ENCODE results near the gene CA11. TPM values are rescaled to one million over a fixed set of nuclear protein-coding genes. Genes with fewer than 3 reads are reported as not detected.

Gene CA11
- total RNA-seq, 1 experiment from 2014 or later, result 10.5 TPM

DNA sequence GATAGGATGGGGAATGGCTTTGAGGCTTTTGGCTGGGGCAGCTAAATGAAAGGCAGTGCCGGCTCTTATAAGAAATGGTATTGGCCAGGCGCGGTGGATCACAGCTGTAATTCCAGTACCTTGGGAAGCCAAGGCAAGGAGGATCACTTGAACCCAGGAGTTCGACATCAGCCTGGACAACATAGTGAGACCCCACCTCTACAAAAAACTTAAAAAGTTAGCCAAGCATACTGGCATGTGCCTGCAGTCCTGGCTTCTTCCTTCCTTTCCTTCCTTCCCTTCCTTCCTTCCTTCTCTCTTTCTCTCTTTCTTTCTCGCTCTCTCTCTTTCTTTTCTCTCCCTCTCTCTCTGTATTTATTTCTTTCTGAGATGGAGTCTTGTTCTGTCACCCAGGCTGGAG is 3.1 kb downstream of the CA11 start:
- H3K9me3 Mint-ChIP-seq (ENCODE audit: unreplicated experiment), result peaks cover 9% of the 10 kb centered on the region

DNA sequence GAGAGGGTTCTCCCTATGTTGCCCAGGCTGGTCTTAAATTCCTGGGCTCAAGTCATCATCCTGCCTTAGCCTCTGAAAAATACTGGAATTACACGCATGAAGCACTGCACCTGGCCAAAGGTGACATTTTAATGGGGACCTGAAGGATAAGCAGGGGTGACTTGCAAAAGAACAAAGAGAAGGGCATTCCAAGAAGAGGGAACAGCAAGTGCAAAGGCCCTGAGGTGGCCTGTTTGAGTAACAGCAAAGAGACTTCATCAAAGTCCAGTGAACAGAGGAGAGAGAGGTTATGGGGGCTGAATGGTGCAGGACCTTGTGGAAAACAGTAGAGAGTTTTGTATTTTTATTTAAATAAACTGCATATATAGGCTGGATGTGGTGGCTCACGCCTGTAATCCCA is 4.1 kb downstream of the CA11 start:
- peaks cover 15% of the 10 kb centered on the region for H3K4me1 ChIP-seq
- Mint-ChIP-seq H3K27me3 (ENCODE audit: insufficient read depth, unreplicated experiment) (no peaks in the 10 kb centered on the region), H3K36me3 (ENCODE audit: insufficient read depth, unreplicated experiment) (peaks cover 23% of the 10 kb centered on the region), H3K9me3 (ENCODE audit: unreplicated experiment) (peaks cover 9% of the 10 kb centered on the region), H3K4me1 (ENCODE audit: low read depth, unreplicated experiment) (peaks cover 25% of the 10 kb centered on the region), H3K27ac (ENCODE audit: unreplicated experiment) (no peak overlapping the region), H3K4me3 (ENCODE audit: unreplicated experiment) (no peak overlapping the region)
- POLR2A ChIA-PET, result no interaction called here
- intact Hi-C loops (cut with micrococcal nuclease; ENCODE audit: unreplicated experiment), result no loop called here
- CTCF ChIA-PET, result interaction anchor here (0.6 kb wide), 1 partner anchor 173 kb away, joined by 3 read pairs; no protein-coding TSS in a partner anchor
- no TSS peak for BruUV-seq (replicated peaks)
- no peak overlapping the region for H3K4me3 ChIP-seq (ENCODE audit: low read depth, low read length)
- no peaks in the 10 kb centered on the region for H3K27me3 ChIP-seq (replicated peaks; ENCODE audit: control insufficient read depth, insufficient read depth, low read length)
- H3K36me3 ChIP-seq (ENCODE audit: control insufficient read depth, insufficient read depth, low read length), result no peaks in the 10 kb centered on the region
- DNase-seq, result no peak
- no peaks in the 10 kb centered on the region for H3K9me3 ChIP-seq
- TF ChIP-seq, protein P1, sequence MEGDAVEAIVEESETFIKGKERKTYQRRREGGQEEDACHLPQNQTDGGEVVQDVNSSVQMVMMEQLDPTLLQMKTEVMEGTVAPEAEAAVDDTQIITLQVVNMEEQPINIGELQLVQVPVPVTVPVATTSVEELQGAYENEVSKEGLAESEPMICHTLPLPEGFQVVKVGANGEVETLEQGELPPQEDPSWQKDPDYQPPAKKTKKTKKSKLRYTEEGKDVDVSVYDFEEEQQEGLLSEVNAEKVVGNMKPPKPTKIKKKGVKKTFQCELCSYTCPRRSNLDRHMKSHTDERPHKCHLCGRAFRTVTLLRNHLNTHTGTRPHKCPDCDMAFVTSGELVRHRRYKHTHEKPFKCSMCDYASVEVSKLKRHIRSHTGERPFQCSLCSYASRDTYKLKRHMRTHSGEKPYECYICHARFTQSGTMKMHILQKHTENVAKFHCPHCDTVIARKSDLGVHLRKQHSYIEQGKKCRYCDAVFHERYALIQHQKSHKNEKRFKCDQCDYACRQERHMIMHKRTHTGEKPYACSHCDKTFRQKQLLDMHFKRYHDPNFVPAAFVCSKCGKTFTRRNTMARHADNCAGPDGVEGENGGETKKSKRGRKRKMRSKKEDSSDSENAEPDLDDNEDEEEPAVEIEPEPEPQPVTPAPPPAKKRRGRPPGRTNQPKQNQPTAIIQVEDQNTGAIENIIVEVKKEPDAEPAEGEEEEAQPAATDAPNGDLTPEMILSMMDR (IDR thresholded peaks at IDR 0.05; ENCODE audit: insufficient read depth in 1 of 2, low read depth in 1 of 2, low read length in 1 of 2, severe bottlenecking in 1 of 2, unreplicated experiment in 1 of 2), result no peak

More for the DNA sequence above, 3.1 kb downstream of the CA11 start:
- TF ChIP-seq, protein P1 (IDR thresholded peaks at IDR 0.05; ENCODE audit: insufficient read depth in 1 of 2, low read depth in 1 of 2, low read length in 1 of 2, severe bottlenecking in 1 of 2, unreplicated experiment in 1 of 2), result no peak
- ChIA-PET CTCF (interaction anchor here (0.6 kb wide), 1 partner anchor 9 kb away, joined by 5 read pairs; no protein-coding TSS in a partner anchor), POLR2A (no interaction called here)
- H3K36me3 ChIP-seq (ENCODE audit: control insufficient read depth, insufficient read depth, low read length), result no peaks in the 10 kb centered on the region
- no peak overlapping the region for H3K4me3 ChIP-seq (ENCODE audit: low read depth, low read length)
- Mint-ChIP-seq H3K4me3 (ENCODE audit: unreplicated experiment) (no peak overlapping the region), H3K36me3 (ENCODE audit: insufficient read depth, unreplicated experiment) (peaks cover 16% of the 10 kb centered on the region), H3K27me3 (ENCODE audit: insufficient read depth, unreplicated experiment) (no peaks in the 10 kb centered on the region), H3K4me1 (ENCODE audit: low read depth, unreplicated experiment) (peaks cover 29% of the 10 kb centered on the region), H3K27ac (ENCODE audit: unreplicated experiment) (no peak overlapping the region)
- BruUV-seq (replicated peaks), result no TSS peak
- H3K9me3 ChIP-seq, result no peaks in the 10 kb centered on the region
- peaks cover 15% of the 10 kb centered on the region for H3K4me1 ChIP-seq
- H3K27me3 ChIP-seq (replicated peaks; ENCODE audit: control insufficient read depth, insufficient read depth, low read length), result no peaks in the 10 kb centered on the region
- no peak for DNase-seq
- intact Hi-C loops (cut with micrococcal nuclease; ENCODE audit: unreplicated experiment), result no loop called here

DNA sequence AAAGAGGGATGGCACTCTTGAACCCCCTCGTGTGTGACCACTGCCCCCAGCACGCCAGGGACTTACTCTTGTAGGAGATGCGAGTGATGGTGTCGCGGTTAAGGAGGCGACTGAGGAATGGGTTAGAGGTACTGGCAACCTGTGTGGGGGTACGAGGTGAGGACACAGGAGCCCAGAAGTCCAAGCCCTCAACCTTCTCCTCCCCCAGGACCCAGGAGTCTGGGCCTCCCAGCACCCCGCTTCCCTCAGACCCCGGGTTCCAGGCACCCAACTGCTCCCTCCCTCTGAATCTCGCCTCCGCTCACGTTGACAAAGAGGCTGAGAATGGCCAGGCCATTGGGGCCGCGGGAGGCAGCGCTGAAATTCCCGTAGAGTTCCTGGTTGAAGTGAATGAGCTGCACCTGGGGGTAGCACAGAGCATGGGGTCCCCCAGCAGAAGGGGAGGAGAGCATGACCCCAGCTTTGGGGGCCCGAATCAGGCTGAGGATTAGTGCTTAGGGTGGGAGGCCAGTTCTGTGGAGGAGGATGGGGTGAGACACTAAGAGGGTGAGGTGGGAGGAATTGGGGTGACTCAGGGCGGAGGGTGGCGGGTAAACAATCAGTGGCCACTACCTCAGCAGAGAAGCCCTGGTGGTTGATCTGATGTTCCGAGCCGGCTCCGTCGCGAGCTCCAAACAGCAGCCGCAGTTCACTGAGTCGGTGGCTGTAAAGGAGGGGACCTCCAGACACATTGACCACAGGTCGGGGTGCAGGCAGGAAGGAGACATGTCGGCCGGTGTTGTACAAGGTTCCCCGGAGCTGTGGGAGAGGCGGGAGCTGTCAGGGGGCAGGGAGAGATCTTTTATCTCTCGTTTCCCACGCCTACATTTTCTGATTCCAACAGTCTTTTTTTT is 6.3 kb downstream of the CA11 start:
- peaks cover 30% of the 10 kb centered on the region for H3K36me3 Mint-ChIP-seq (ENCODE audit: insufficient read depth, unreplicated experiment)
- peaks cover 9% of the 10 kb centered on the region for H3K9me3 Mint-ChIP-seq (ENCODE audit: unreplicated experiment)
- BruUV-seq (replicated peaks), result no TSS peak
- ChIA-PET POLR2A (no interaction called here), CTCF (interaction anchor here (0.5 kb wide), 1 partner anchor 134 kb away, joined by 5 read pairs; no protein-coding TSS in a partner anchor)
- peak in 1 of 2 experiments; percentile 43 for DNase-seq
- intact Hi-C loops (cut with micrococcal nuclease; ENCODE audit: unreplicated experiment), result loop anchor here (5.0 kb wide), 2 partner anchors 198 to 323 kb away; partner anchors contain the start of gene HSD17B14
- Histone ChIP-seq H3K4me3 (ENCODE audit: low read depth, low read length) (no peak overlapping the region), H3K27me3 (replicated peaks; ENCODE audit: control insufficient read depth, insufficient read depth, low read length) (no peaks in the 10 kb centered on the region), H3K36me3 (ENCODE audit: control insufficient read depth, insufficient read depth, low read length) (no peaks in the 10 kb centered on the region), H3K9me3 (no peaks in the 10 kb centered on the region), H3K4me1 (peaks cover 16% of the 10 kb centered on the region)
- peak overlapping the region; percentile 96 for H3K27ac Mint-ChIP-seq (ENCODE audit: unreplicated experiment)
- peaks cover 22% of the 10 kb centered on the region for H3K4me1 Mint-ChIP-seq (ENCODE audit: low read depth, unreplicated experiment)
- TF ChIP-seq, protein P1 (IDR thresholded peaks at IDR 0.05; ENCODE audit: insufficient read depth in 1 of 2, low read depth in 1 of 2, low read length in 1 of 2, severe bottlenecking in 1 of 2, unreplicated experiment in 1 of 2), result no peak
- H3K4me3 Mint-ChIP-seq (ENCODE audit: unreplicated experiment), result no peak overlapping the region
- no peaks in the 10 kb centered on the region for H3K27me3 Mint-ChIP-seq (ENCODE audit: insufficient read depth, unreplicated experiment)
